Stimulated activated CD8-positive, alpha-beta memory T cell treated with anti-CD3 and anti-CD28 coated beads, Interleukin-7, amount 100 ng/mL, for 24 hours (primary cell): ENCODE measurements around the gene SMIM35.

Experiments
- DNase-seq: peaks from one replicate; pipeline ENCODE4 v3.0.0-alpha.2; 2020; ENCODE audit warnings: low read depth

SMIM35 gene

GRCh38 chr11:118109231-118109630 is 22.5 kb upstream of the SMIM35 start:
- DNase-seq, result no peak

DNA sequence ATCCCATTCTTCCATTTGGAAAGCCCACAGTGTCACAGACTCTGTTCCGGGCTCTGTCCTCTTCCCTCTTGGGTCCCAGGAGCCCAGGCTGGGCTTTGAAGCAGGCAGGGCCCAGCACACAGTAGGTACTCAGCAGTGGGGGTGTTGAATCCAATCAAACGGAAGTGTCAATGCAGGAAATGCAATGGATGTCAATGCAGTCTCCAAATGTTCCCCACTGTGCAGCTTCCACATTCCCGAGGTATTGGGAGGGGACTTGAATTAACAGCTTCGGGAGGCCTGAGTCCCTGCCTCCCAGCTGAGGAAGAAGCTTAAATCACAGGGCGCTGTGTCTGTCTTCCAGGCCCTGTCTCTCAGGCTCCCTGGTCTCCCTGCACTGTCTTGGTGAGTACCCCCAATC is 21.8 kb upstream of the SMIM35 start:
- no peak for DNase-seq

GRCh38 chr11:118106789-118107335 is 20.1 kb upstream of the SMIM35 start:
- no peak for DNase-seq

DNA sequence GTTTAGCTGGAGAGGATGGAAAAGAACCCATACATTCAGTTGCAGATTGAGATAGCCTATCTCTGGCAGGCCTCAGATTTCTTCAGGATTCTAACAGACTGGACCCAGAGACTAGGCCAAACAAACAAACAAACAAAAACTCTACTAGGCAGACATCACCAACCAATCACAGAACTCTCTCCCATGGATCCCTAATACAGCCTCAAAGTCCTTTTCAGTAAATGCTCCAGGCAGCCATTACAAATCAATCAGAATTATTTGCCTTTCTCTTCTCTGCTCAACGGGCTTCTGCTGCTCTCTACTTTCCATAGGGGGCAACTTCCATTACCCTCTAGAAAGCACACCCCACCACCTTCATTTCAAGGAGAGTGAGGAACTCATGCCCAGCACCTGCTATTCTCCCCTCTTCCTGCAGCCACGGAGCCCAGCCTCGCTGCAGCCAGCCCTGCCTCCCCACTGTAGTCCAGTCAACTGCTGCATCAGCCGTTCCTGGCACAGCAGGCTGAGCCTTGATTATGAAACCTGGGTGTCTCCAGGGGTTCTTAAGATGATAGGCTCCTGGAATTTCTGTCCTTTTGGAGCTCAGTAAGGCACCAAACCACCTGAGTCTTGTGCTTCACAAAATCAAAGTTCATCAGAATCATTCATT is 19.0 kb upstream of the SMIM35 start:
- DNase-seq, result no peak

GRCh38 chr11:118104491-118104890 is 17.7 kb upstream of the SMIM35 start:
- DNase-seq, result no peak

DNA sequence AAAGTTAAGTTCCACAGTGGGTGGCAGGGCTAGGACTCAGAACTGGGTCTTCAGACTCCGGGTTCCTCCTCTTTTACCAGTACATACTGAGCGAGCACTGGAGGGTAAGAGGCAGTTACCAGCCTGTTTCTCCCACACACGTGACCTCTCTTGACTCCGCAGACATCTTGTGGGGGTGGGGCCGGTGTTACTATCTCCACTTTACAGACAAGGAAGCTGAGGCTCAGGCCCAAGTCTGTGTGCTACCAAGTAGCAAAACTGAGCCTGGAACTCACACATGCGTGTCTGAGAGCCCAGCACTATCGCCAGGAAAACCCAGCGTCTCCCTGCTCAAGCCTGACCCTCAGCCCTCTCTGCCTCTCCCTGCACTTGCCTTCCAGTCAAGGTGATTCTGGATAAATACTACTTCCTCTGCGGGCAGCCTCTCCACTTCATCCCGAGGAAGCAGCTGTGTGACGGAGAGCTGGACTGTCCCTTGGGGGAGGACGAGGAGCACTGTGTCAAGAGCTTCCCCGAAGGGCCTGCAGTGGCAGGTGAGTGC is 16.0 kb upstream of the SMIM35 start:
- DNase-seq, result no peak

GRCh38 chr11:118100691-118101232 is 14.0 kb upstream of the SMIM35 start:
- no peak for DNase-seq

- DNase-seq, result no peak
Observed at GRCh38 chr11:118099838-118100556, 13.2 kb upstream of the SMIM35 start.

DNA sequence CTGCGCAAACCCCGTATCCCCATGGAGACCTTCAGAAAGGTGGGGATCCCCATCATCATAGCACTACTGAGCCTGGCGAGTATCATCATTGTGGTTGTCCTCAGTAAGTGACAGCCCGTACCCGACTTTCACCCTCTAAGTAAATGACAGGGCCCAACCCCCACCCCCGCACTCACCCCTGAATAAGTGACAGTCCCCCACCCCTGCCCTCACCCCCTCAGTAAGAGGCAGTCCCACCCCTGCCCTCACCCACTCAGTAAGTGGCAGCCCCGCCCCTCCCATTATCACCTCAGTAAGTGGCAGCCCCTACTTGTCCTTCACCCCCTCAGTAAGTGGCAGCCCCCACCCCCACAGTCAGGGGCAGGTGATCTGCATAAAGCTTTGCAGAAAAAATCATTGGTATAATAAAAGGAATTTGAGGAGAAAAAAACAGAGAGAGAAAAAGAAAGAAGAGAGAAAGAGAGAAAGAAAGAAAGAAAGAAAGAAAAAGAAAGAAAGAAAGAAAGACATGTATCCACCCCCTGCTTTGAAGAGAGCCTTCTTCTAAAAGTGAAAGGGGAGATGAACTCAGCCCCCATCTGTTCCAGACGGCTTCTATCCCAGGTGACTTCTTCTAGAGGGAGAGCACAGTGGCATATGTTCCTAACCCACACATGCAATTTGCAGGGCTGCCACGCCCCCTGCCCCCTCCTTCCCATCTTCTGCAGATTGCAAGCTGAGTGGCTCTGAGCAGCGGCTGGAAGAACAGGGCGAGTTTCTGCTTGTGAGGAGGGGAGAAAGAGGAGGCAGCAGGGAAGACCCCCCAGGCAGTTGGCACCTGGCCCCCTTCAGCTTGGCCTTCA is 12.5 kb upstream of the SMIM35 start:
- DNase-seq, result no peak

DNA sequence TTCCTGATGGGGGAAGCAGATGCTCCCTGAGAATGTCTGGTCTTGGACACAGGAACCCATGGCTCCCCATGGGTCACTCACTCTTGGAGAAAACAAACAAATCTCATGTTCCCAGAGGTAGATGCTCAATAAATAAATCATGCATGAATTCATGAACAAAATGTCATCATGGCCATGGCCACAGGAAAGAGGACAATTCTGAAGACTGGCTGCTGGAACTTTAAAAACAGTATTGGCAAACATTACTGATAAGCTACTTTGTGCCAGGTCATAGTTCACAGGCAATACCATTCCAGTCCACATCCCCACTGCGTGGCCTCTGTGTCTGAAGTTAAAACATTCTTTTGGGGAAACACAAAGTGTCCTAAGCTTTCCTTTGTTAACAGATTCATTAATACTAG is 9.2 kb upstream of the SMIM35 start:
- no peak for DNase-seq

- no peak for DNase-seq
Observed at GRCh38 chr11:118095493-118095892, 8.7 kb upstream of the SMIM35 start.

- DNase-seq, result no peak
Observed at GRCh38 chr11:118092907-118093571, 6.3 kb upstream of the SMIM35 start.

GRCh38 chr11:118091690-118092089 is 4.9 kb upstream of the SMIM35 start:
- DNase-seq, result no peak

- no peak for DNase-seq
Observed at GRCh38 chr11:118090545-118091162, 3.9 kb upstream of the SMIM35 start.

GRCh38 chr11:118088531-118088930 is 1.8 kb upstream of the SMIM35 start:
- DNase-seq, result no peak

- DNase-seq, result no peak
Observed at GRCh38 chr11:118087931-118088330, 1.2 kb upstream of the SMIM35 start.

- no peak for DNase-seq
Observed at GRCh38 chr11:118084656-118085055, 2.1 kb downstream of the SMIM35 start.

- DNase-seq, result no peak
Observed at GRCh38 chr11:118084247-118084646, 2.5 kb downstream of the SMIM35 start.

GRCh38 chr11:118082880-118083552 is 3.7 kb downstream of the SMIM35 start:
- DNase-seq, result no peak

- no peak for DNase-seq
Observed at GRCh38 chr11:118081241-118081958, 5.4 kb downstream of the SMIM35 start.
